Thyroid gland (tissue), 4 donors: ENCODE data around the gene TUBA3E.
"Not testable (repeated sequence)": the region's sequence is repeated elsewhere in the genome, so short reads cannot be mapped to it uniquely, and the experiment has no call there.

ENCODE experiments used
- POLR2A ChIP-seq, 2 donors: fragments of 450-650 bp; IDR thresholded peaks; one replicate each; pipeline ENCODE4 v1.6.1; 2017; ENCODE audit warnings: antibody characterized with exemption in 2 of 2, mild to moderate bottlenecking in 2 of 2, moderate library complexity in 1 of 2
- TF ChIP-seq, protein P1 (sequence below), 6 experiments: fragments of 200-600 bp in 3 of 6; fragments of 450-650 bp in 3 of 6; sonication (generic) in 3 of 6; IDR thresholded peaks; one replicate each; pipeline ENCODE4 v1.5.1; 2016 to 2019; ENCODE audit warnings: antibody characterized with exemption in 6 of 6, mild to moderate bottlenecking in 2 of 6, inconsistent platforms in 1 of 6, moderate library complexity in 1 of 6

DNA sequence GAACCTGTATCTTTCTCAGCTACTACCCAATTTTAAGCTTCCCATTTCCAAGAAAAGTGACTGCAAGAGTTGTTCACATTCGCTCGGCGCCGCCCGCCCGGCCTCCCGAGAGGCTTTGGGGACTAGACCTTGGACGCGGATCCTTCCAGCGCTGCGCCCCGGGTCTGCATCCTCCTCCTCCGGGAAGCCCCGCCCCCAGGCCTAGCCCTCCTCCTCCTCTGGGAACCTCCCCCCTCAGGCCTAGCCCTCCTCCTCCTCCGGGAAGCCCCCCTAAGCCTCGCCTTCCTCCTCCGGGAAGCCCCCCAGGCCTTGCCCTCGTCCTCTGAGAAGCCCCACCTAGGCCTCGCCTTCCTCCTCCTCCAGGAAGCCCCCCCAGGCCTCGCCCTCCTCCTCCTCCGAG lies 29.8 kb upstream of the TUBA3E start:
- TF ChIP-seq, protein P1, sequence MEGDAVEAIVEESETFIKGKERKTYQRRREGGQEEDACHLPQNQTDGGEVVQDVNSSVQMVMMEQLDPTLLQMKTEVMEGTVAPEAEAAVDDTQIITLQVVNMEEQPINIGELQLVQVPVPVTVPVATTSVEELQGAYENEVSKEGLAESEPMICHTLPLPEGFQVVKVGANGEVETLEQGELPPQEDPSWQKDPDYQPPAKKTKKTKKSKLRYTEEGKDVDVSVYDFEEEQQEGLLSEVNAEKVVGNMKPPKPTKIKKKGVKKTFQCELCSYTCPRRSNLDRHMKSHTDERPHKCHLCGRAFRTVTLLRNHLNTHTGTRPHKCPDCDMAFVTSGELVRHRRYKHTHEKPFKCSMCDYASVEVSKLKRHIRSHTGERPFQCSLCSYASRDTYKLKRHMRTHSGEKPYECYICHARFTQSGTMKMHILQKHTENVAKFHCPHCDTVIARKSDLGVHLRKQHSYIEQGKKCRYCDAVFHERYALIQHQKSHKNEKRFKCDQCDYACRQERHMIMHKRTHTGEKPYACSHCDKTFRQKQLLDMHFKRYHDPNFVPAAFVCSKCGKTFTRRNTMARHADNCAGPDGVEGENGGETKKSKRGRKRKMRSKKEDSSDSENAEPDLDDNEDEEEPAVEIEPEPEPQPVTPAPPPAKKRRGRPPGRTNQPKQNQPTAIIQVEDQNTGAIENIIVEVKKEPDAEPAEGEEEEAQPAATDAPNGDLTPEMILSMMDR (IDR thresholded peaks at IDR 0.05) = not testable (repeated sequence)
- TF ChIP-seq POLR2A (IDR thresholded peaks at IDR 0.05) = not testable (repeated sequence)
